MCF 10A (cell line): ENCODE measurements around the gene DPEP3. TPM values are rescaled to one million over a fixed set of nuclear protein-coding genes. Genes with fewer than 3 reads are reported as not detected.

Experiments
- BruUV-seq: library from RNA; stranded (reverse); fragments of 400-500 nt; replicated peaks from 2 replicates; lab custom pipeline; 2021; lab: Mats Ljungman, UMichigan
- CTCF ChIA-PET: fragments of 300-600 bp; sonication (Branson Sonifier 250); formaldehyde crosslinking; extraction: SDS; loops from one replicate; lab custom pipeline; 2021; ENCODE audit warnings: antibody characterized with exemption, inconsistent platforms; lab: Yijun Ruan, JAX
- POLR2A ChIA-PET: fragments of 300-600, 350-650 bp; sonication (Branson Sonifier 250); formaldehyde crosslinking; extraction: SDS; loops from one replicate; lab custom pipeline; 2020; ENCODE audit warnings: antibody characterized with exemption, inconsistent platforms; lab: Yijun Ruan, JAX
- DNase-seq: peaks from one replicate; pipeline ENCODE4 v3.0.0-alpha.2; 2018; ENCODE audit not compliant: unreplicated experiment
- H3K27ac Mint-ChIP-seq: one replicate; pipeline ENCODE4 v1.8.0; 2022; ENCODE audit warnings: mild to moderate bottlenecking, low read depth, mixed read lengths; ENCODE audit not compliant: unreplicated experiment
- H3K27me3 Mint-ChIP-seq: one replicate; pipeline ENCODE4 v1.8.0; 2022; ENCODE audit warnings: mixed read lengths; ENCODE audit not compliant: insufficient read depth, unreplicated experiment
- H3K36me3 Mint-ChIP-seq: one replicate; pipeline ENCODE4 v1.8.0; 2022; ENCODE audit warnings: mild to moderate bottlenecking, moderate library complexity, mixed read lengths; ENCODE audit not compliant: insufficient read depth, unreplicated experiment
- H3K4me1 Mint-ChIP-seq: one replicate; pipeline ENCODE4 v1.8.0; 2022; ENCODE audit warnings: mixed read lengths; ENCODE audit not compliant: insufficient read depth, unreplicated experiment
- H3K4me3 Mint-ChIP-seq: one replicate; pipeline ENCODE4 v1.8.0; 2022; ENCODE audit warnings: mild to moderate bottlenecking, moderate library complexity, mixed read lengths; ENCODE audit not compliant: unreplicated experiment
- H3K9me3 Mint-ChIP-seq: one replicate; pipeline ENCODE4 v1.8.0; 2022; ENCODE audit warnings: mixed read lengths; ENCODE audit not compliant: unreplicated experiment
- CTCF ChIP-seq: fragments of 200-600 bp; IDR thresholded peaks from one replicate; pipeline ENCODE4 v1.8.0; 2022; ENCODE audit warnings: antibody characterized with exemption, mild to moderate bottlenecking; ENCODE audit not compliant: unreplicated experiment
- intact Hi-C: fragments of 100-400 bp; cut with micrococcal nuclease; formaldehyde crosslinking; loops from 2 replicates; pipeline ENCODE4 v1.14.1; 2022
- total RNA-seq: library from RNA; stranded (reverse); gene quantifications from 2 replicates; pipeline ENCODE4 v1.2.3, GENCODE V29; 2022

Gene DPEP3
- total RNA-seq, 1 experiment from 2014 or later: not detected

GRCh38 chr16:67953641-67954375, 26.5 kb downstream of the DPEP3 start:
- ChIA-PET POLR2A (interaction anchor here (0.8 to 1.6 kb wide), 4 partner anchors 8 to 17 kb away, joined by 3 to 10 read pairs (median 3); partner anchors contain the start of gene PSMB10), CTCF (interaction anchor here (0.6 to 1.0 kb wide), 3 partner anchors 12 to 1280 kb away, joined by 3 to 4 read pairs (median 3); no protein-coding TSS in a partner anchor)
- Mint-ChIP-seq H3K4me3 (no peak overlapping the region), H3K27me3 (no peaks in the 10 kb centered on the region), H3K4me1 (peaks cover 4% of the 10 kb centered on the region), H3K36me3 (peaks cover 85% of the 10 kb centered on the region), H3K27ac (no peak overlapping the region), H3K9me3 (no peaks in the 10 kb centered on the region)
- no peak for DNase-seq
- no TSS peak for BruUV-seq
- TF ChIP-seq CTCF: no peak
- intact Hi-C loops: no loop called here

GRCh38 chr16:67951485-67951884, 28.8 kb downstream of the DPEP3 start:
- no peaks in the 10 kb centered on the region for H3K27me3 Mint-ChIP-seq
- intact Hi-C loops: no loop called here
- POLR2A ChIA-PET: interaction anchor here (1.2 kb wide), 1 partner anchor 9 kb away, joined by 4 read pairs; no protein-coding TSS in a partner anchor
- DNase-seq: no peak
- H3K27ac Mint-ChIP-seq: no peak overlapping the region
- peaks cover 89% of the 10 kb centered on the region for H3K36me3 Mint-ChIP-seq
- peaks cover 9% of the 10 kb centered on the region for H3K4me1 Mint-ChIP-seq
- no peak for TF ChIP-seq CTCF
- BruUV-seq: no TSS peak
- CTCF ChIA-PET: interaction anchor here (0.5 to 1.2 kb wide), 3 partner anchors 11 to 307 kb away, joined by 4 to 5 read pairs (median 4); no protein-coding TSS in a partner anchor
- no peaks in the 10 kb centered on the region for H3K9me3 Mint-ChIP-seq
- H3K4me3 Mint-ChIP-seq: no peak overlapping the region

- no peaks in the 10 kb centered on the region for H3K9me3 Mint-ChIP-seq
- peaks cover 9% of the 10 kb centered on the region for H3K4me1 Mint-ChIP-seq
- CTCF ChIA-PET: interaction anchor here (0.9 kb wide), 1 partner anchor 10 kb away, joined by 4 read pairs; no protein-coding TSS in a partner anchor
- no peak for DNase-seq
- no peaks in the 10 kb centered on the region for H3K27me3 Mint-ChIP-seq
- H3K4me3 Mint-ChIP-seq: no peak overlapping the region
- H3K36me3 Mint-ChIP-seq: peaks cover 88% of the 10 kb centered on the region
- POLR2A ChIA-PET: interaction anchor here (0.6 to 1.1 kb wide), 3 partner anchors 14 to 81 kb away, joined by 3 to 7 read pairs (median 5); partner anchors contain the start of gene PSMB10
- intact Hi-C loops: no loop called here
- no peak for TF ChIP-seq CTCF
- no TSS peak for BruUV-seq
- no peak overlapping the region for H3K27ac Mint-ChIP-seq
These were observed 29.9 kb downstream of the DPEP3 start for GRCh38 chr16:67950335-67950843.

GRCh38 chr16:67949645-67950044, 30.7 kb downstream of the DPEP3 start:
- Mint-ChIP-seq H3K27me3 (no peaks in the 10 kb centered on the region), H3K9me3 (no peaks in the 10 kb centered on the region), H3K27ac (no peak overlapping the region), H3K4me1 (peaks cover 9% of the 10 kb centered on the region), H3K36me3 (peaks cover 81% of the 10 kb centered on the region), H3K4me3 (no peak overlapping the region)
- no peak for DNase-seq
- intact Hi-C loops: no loop called here
- ChIA-PET CTCF (interaction anchor here (0.5 to 0.9 kb wide), 4 partner anchors 9 to 66 kb away, joined by 3 to 4 read pairs (median 3); no protein-coding TSS in a partner anchor), POLR2A (interaction anchor here (1.0 to 1.1 kb wide), 2 partner anchors 14 to 17 kb away, joined by 5 to 7 read pairs; partner anchors contain the start of gene PSMB10)
- TF ChIP-seq CTCF: no peak
- BruUV-seq: no TSS peak
